ENCODE measurements around the gene EFHD2.
"Not testable (repeated sequence)": the region's sequence is repeated elsewhere in the genome, so short reads cannot be mapped to it uniquely, and the experiment has no call there.

The EFHD2 gene

DNA sequence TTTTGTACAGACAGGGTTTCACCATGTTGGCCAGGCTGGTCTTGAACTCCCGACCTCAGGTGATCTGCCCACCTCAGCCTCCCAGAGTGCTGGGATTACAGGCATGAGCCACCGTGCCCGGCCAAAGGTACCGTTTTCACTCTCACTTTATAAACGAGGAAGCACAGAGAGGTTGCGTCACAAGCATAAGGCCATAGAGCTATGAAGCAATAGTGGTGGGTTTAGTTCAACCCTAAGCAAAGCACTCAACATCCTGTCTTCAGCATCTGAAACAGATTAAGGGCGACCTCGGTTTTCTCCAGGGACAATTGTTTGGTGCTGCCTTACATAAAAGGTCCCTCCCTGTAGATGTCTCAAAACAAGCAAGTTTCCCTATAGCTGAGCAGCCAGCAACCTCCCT, 25.1 kb downstream of the EFHD2 start:
- DNase-seq, result not testable (repeated sequence)

DNA sequence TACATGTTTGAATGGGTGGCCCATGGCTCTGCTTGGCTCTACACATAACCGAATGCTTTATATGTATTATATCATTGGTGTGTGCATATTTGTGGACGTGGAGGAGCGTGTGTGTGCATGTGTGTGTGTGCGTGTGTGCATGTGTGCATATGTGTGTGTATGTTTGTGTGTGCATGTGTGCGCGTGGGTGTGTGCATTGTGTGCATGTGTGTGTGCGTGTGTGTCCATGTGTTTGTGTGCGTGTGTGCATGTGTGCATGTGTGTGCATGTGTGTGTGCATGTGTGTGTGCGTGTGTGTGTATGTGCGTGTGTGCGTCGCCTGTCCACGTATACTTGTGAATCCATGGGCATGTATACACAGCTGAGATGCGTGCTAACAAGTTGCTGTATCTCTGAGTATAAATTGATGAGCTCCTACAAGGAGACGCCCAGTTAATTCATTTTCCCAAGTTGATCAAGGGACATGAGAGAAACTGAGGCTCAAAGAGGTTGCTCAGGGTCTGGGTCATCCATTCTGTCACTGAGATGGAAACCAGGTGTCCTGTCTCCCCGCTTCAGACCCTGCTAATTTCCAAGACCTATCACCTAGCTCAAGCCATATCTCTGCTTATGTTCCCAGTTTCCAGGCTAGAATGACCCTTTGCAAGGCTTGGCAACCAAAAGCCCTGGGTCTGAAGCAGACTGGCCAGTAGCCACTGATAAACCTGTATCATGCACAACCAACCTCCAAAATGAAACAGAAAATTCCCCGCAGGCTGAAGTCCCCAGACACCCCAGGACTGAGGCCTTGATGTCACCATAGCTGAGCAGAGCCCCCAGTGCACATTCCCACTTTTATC, 25.8 kb downstream of the EFHD2 start:
- DNase-seq, result no peak

DNA sequence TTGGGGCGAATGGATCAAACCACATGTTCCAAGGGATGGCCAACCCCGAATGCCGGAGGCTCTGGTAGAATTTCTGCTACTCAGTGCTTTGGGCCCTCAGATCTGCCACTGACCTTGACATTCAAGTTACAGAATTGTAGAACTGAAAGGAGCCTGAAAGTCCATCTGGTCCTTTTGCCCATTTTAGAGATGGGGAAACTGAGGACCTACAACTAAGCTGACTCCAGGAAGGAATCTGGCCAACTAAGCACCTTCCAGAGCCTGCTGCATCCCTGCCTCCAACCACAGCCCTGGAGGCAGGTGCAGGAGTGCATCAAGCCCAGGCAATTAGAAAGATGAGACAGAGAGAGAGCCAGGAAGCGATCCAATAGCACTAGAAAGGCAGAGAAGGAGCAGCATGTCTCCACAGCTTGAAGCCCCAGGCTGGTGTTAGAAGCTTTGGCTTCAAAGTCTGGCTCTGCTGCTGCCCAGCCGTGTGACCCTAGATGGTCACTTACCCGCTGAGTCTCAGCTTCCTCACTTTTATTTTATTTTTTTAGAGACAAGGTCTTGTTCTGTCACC, 27.3 kb downstream of the EFHD2 start:
- DNase-seq, result no peak

DNA sequence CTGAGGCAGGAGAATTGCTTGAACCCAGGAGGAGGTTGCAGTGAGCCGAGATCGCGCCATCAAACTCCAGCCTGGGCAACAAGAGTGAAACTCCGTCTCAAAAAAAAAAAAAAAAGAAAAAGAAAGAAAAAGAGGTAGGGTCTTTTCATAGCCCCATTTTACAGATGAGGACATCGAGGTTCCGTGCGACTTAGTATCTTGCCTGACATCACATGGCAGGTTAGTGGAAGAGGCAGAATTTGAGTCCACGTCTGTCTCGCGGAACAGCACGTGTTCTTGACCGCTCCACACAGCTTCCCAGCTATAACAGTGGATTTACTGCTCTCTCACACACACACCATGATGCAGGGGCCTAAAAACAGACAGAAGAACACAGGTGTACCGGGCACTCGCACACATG, 29.6 kb downstream of the EFHD2 start:
- DNase-seq, result no peak

DNA sequence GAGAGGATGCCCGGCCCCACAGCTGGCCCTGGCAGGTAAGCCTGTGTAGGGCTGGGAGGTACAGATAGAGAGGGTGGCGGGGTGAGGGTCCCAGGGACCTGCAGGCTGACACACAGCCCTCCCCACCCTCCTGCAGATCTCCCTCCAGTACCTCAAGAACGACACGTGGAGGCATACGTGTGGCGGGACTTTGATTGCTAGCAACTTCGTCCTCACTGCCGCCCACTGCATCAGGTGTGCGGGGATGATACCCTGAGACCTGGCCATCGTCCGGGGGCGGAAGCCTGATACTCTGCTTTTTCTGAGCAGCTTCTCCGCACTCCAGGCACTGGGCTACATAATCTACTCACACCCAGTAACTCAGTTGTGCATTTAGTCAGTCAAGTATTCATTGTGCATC, 30.7 kb downstream of the EFHD2 start:
- DNase-seq, result no peak

DNA sequence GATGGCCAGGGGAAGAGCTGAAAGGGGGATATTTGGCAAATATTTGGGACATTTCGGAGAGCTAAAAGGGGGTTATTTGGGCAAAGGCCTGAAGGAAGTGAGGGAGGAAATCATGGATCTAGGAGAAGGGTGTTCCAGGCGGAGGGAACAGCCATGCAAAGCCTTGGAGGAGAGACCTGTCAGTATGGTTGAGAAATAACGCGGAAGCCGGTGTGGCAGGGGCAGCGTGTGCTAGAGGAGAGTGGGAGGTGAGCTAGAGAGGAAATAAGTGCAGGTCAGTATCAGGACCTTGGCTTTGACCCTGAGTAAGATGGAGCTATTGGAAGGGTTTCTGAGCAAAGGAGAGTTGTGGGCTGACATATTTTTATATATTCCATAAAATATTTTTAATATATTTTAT, 31.6 kb downstream of the EFHD2 start:
- no peak for DNase-seq

DNA sequence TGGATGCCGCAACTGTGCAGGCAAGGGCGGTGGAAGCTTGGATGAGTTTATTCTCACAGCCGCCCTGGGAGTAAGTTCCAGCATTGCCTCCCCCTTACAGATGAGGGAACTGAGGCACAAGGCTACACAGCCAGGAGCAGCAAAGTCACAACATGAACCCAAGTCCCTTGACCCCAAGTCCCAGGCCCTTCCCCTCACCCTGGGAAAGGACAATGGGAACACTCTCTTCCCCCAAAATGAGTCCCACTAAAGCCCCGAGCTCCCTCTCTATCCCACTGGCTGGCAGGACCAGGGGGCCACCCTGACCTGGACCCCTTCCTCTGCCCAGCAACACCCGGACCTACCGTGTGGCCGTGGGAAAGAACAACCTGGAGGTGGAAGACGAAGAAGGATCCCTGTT, 32.4 kb downstream of the EFHD2 start:
- no peak for DNase-seq

DNA sequence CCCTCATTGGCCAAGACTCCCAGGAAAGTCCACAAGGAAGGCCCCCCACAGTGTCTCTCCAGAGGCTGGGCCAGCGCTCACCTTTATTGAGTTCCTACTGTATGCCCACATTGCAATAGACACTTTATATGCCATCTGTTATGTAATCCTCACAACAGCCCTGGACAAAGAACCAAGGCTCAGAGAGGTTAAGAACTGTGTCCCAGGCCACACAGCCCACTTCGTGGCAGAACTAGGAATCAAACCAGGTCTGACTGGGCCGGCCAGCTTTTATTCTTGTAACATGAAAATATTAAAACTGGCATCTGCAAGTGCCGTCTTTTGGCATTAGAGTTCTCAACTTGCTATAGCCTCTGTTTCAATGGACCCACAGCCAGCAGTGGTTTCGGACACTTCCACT, 33.1 kb downstream of the EFHD2 start:
- no peak for DNase-seq

DNA sequence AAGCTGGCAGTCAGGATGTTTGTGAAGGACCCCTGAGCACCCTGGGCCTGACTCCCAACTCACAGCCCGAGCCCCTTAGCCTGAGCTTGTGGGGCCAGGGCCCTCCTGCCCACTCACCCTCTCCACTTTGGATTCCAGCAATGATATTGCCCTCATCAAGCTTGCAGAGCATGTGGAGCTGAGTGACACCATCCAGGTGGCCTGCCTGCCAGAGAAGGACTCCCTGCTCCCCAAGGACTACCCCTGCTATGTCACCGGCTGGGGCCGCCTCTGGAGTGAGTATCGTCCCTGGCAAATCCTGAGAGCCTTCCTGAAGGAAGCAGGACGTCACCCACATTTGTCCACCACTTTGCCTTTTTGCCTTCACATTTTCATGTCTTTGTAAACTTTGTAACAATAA, 33.6 kb downstream of the EFHD2 start:
- DNase-seq, result no peak

DNA sequence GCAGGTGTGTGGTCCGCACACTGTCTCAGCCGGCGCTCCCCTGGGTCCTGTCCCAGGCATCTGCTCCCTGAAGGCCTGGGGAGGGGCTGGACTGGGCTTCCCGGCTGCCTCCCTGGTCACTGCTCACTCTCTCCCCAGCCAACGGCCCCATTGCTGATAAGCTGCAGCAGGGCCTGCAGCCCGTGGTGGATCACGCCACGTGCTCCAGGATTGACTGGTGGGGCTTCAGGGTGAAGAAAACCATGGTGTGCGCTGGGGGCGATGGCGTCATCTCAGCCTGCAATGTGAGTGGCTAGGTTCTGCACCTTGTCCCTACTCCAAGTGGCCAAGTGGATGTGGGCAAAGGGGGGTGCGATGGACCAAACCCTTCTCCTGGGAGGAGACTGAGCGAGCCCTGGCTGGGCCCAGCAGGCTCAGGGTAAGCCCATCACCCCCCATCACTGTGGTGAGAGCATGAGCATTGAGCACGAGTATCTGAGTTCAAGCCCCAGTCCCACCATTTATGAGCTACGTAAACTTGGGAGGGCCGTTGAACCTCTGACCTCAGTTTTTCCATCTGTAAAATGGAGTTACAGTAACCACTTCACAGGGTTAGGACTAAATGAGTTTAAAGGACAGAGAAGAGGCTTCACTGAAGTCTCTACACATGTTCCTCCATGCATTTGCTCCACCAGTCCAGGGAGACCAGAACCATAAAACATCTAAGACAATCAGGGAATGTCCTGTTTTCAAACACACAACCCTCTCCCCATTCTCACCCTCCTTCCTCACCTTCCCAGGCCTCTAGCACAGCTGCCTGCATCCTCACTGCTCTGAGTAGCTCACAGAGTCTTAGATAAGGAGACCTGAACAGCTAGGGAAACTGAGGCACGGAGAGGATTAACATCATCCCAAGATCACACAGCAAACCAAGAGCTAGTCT, 35.0 kb downstream of the EFHD2 start:
- DNase-seq, result no peak

DNA sequence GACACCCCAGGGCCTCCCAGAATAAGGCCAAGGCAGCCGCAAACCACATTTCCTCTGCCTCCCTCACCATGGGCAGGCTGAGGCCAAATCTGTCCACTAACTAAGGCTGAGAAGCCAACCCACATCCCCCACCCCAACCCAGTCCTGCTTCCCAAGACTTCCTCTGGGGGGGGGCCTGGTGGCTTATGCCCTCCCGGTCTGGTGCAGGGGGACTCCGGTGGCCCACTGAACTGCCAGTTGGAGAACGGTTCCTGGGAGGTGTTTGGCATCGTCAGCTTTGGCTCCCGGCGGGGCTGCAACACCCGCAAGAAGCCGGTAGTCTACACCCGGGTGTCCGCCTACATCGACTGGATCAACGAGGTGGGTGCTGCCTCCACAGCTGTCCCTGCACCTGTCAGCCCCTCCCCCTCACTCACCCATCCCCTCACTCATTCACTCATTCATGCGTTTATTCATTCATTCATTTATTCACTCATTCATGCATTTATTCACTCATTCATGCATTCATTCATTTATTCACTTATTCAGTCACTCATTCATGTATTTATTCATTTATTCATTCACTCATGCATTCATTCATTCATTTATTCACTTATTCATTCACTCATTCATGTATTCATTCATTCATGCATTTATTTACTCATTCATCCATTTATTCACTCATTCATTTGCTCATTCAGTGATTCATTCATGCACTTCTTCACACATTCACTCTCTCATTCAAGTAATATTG, 35.9 kb downstream of the EFHD2 start:
- no peak for DNase-seq

DNA sequence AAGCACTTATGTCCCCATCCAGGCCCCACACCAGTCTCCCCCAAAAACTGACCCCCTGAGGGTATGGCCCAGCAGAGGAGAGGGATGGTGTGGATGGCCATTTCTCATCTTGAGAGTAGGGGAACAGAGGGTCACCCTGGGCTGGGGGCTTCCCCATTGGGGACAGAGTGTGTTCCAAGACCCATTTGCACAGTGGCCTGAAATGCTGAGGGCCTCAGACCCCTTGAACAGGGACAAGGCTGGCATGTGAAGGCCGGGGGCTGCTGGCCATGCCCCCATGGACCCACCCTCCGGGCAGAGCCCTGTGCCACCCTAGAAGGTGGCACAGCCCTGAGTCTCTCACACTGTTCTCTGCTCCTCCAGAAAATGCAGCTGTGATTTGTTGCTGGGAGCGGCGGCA, 36.5 kb downstream of the EFHD2 start:
- DNase-seq, result no peak

DNA sequence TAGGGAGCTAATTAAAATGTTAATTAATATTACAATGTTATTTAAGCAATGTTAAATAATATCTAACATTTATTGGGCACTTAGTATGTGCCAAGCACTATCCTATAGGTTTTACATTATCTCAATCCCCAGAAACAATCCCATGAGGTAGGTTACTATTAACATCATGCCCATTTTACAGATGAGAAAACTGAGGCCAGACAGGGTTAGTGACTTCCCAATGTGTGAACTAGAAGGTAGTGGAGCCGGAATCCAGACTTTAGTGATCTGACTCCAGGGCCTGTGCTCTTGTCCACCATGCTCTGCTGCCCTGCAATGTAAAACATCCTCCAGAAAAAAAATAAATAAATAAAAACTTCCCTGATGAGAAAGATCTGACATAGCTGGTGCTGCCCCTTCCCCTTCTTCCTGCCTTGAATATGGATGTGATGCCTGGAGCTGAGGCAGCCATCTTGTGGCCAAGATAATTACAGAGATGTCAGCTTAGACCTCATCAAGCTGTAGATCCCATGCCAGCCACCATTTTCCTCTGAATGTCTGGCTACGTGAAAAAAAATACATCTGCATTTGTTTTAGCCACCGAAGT, 39.3 kb downstream of the EFHD2 start:
- no peak for DNase-seq

DNA sequence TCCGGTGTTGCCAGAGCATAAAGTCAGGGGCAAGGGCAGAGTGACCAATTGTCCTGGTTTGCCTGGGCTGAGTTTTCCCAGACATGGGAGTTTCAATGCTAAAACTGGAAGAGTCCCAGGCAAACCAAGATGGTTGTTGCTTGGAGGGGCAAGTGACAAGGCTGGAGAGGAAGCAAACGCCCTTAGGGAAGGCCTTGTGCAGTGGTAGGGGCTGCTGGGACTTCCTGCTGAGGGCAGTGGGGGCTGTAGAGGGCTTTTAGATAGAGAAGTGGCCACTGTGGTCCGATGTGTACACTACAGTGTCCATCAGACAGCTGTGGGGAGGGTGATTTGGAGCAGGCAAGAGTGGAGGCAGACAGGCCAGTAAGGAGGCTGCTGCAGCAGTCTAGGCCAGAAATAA, 39.9 kb downstream of the EFHD2 start:
- no peak for DNase-seq

DNA sequence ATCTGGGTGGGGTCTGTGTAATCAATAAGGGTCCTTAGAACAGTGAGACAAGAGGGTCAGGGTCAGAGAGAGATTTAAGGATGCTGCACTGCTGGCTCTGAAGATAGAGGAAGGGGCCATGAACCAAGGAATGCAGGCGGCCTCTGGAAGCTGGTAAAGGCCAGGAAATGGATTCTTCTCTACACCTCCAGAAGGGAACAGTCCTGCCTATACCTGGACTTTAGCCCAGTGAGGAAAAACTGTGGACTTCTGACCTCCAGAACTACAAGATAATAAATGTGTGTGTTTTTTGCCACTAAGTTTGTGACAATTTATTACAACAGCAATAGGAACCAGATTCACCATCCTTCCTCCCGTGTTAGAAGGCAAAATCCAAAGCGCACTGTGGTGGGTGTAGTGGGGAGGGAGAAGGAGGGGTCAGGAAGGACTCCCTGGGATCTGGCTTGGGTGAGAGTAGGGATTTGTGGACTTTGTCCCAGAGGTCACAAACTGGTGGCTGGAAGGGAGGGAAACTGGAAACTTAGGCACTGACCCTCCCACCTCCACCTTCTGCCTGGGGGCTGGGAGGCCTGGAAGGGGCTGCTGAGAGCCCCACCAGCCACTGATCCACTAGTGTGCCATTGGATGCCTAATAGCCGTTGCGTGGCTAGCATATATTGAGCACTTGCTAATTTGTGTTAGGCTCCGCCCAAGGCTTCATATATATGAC, 41.5 kb downstream of the EFHD2 start:
- DNase-seq, result no peak

DNA sequence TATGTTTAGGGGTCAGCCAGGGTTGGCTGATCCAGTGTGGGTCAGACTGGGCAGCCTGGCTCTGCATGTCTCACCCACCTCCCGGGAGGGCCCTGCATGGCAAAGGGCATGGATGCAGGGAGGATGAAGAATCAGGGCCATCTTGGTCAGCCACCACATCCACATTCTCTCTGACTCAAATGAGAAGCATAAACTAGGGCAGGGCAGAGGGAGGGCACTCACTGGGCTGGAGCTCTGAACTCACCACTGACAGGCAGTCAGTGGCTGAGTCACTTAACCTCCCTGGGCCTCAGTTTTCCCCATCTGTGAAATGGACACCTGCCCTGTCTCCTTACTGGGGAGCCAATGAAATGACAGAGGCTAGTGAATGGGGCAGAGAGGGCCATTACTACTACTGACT, 42.5 kb downstream of the EFHD2 start:
- DNase-seq, result no peak

DNA sequence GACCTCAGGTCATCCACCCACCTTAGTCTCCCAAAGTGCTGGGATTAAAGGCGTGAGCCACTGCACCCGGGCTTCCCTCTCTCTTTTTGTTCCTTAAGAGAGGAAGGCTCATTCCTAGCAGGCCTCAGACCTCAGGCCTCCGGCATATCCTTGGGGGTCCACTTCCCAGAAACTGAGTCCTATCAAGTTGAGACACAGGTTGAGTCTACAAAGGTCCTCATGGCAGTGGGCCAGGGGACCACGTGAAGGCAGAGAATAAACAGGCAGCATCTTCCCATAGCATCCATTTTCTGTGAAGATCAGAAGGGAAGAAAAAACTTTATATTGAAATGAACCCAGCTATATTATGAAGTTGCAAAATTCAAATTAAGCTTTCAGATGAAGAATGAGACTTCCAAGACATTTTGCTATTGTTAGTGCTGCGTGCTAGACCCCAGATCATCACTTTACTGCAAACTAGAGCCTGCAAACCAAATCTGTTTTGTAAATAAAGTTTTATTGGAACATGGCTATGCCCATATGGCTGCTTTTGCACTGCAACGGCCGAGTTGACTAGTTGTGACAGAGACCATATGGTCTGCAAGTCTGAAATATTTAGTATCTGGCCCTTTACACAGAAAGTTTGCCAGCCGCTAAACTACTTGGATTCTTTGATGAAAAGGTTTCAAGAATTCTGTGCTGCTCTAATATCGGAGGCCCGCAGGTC, 43.3 kb downstream of the EFHD2 start:
- DNase-seq, result no peak

DNA sequence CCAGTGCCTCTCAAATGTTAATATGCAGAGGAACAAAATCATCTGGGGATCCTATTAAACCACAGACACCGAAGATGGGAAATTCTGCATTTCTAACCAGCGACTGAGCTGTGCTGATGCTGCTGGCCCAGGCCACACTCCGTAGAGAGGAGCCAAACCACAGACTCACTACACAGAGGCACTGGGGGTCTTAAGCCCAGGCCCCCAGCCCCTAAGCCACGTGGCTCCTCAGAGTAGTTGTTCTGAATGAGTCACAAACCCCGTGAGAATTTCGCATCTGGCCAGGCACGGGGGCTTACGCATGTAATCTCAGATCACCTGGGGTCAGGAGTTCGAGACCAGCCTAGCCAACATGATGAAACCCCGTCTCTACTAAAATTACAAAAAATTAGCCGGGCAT, 44.0 kb downstream of the EFHD2 start:
- no peak for DNase-seq

DNA sequence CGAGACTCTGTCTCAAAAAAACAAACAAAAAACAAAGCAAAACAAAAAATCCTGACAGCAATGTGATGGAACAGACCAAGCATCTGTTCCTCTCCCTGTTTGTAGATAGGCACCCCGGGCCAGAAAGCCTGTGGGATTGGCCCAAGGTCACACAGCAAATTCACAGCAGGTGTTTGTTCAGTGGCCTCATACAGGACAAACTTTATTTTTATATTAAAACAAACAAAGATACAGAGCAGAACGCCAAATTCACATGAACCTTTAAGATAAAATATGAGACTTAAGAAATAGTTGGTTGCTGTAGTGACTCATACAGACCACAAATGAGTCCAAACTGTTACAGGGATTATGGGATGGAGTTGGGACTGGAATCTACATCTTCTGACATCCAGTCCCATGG, 44.6 kb downstream of the EFHD2 start:
- no peak for DNase-seq

DNA sequence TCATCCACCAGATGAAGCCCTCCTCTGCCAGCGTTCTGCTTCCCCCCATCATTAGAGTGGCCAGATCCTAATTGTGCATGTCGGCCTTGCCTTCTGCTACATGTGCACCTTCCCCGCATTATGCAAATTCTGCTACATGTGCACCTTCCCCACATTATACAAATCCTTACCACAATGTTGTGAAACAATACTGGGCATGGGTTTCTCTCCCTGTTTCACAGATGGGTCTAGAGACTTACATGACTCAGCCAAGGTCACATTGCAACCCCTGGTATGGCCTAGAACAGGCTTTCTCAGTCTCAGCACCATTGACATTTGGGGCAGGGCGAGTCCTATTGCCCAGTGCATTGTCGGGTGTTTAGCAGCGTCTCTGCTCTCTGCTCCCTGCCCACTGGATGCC, 45.8 kb downstream of the EFHD2 start:
- no peak for DNase-seq

DNA sequence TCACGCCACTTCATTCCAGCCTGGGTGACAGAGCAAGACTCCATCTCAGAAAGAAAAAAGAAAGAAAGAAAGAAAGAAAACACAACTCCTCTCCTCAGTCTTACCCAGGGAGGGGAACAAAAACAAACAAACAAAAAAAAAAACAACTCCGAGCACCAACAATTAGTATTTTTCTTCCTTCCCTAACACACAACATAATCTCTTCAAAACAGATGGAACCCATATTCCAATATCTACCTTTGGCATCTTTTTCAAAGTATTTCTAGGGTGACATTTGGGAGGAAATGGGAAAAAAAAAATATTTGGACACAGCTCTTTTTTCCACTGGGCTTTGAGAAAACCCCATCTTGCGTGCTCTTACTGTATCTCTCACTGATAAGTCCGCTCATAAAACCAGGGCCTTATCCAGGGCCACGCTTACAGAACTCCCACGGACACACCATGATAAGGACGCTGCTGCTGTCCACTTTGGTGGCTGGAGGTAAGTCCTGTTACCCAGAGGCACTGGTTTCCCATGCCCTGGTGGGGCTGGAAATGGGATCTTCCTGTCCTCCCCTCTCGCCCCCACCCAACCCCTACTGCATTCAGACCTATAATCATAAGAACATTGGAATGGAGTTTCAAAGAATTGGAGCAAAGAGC, 46.7 kb downstream of the EFHD2 start, which contains the start of gene CELA2A:
TSS of gene CELA2A (plus strand) at position 420 of the 642 bp plus-strand sequence. CDS start at position 442, 22 bp downstream.
- DNase-seq, result no peak

Data from cortex of kidney (tissue), 1 donor.